HG03066 (cell line): ENCODE results near the gene BEGAIN.

Experiments
- ATAC-seq: cut with Tn5 transposase; IDR thresholded peaks from one replicate; pipeline ENCODE4 v1.9.1; 2021; ENCODE audit warnings: low read depth; ENCODE audit not compliant: unreplicated experiment

The BEGAIN gene

DNA sequence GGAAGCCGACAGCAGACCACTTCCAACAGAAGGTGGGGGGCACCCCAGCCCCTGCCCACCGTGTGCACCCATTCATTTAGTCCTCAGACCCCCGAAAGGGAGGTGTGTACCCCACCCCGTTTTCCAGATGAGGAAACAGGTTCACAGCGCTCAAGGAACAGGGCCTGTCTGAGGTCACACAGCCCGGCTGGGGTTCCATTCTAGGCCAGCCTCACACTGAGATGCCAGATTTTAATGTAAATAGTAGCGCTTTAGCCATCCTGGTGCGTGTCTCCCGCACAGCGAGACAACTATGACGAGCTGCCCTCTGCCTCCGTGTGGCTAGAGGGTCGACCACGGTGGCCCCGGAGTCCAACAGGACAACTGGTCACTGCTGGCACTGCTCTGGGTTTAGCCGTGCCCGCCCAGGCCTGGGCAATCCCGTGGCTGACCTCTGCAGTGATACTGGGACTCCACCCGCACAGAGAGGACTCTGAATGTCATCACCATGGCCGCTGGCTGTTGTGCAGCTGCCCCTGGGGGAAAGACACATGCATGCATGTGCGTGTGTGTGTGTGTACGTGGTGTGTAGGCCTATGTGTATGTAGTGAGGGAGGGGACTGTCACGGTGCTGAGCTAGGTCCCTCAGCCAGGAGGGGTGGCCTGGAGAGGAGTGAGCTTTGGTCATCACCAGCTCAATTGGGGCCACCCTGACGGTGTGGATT lies 31.6 kb downstream of the BEGAIN start:
- no peak for ATAC-seq

DNA sequence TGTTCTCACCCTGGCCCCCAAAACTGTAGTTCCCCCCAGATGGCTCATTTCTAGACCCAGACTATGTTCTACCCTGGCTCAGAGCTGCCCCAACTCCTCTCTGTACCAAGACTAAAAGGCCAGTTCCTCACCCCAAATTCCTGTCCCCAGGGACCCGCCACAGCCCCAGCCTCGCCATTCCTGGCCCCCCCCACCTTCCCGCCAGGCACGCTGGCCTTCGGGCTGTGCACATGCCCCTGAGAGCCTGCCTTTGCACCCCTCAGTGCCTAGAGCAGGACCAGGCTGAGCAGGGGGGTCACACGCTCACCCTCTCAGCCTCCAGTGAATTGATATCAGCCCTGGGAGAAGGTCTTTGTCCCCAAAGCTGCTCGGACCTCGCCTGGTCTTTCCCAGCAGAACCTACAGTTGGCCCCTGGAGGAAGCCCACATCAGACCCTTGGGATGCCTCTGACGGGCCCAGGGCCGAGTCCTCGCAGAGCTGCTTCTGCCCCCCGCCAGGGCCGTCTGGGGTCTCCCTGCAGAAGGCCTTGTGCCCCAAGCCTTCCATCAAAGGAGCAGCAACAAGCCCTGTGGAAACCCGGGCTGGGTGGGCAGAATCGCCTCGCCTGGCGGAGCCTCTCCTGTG lies 32.4 kb downstream of the BEGAIN start:
- no peak for ATAC-seq

DNA sequence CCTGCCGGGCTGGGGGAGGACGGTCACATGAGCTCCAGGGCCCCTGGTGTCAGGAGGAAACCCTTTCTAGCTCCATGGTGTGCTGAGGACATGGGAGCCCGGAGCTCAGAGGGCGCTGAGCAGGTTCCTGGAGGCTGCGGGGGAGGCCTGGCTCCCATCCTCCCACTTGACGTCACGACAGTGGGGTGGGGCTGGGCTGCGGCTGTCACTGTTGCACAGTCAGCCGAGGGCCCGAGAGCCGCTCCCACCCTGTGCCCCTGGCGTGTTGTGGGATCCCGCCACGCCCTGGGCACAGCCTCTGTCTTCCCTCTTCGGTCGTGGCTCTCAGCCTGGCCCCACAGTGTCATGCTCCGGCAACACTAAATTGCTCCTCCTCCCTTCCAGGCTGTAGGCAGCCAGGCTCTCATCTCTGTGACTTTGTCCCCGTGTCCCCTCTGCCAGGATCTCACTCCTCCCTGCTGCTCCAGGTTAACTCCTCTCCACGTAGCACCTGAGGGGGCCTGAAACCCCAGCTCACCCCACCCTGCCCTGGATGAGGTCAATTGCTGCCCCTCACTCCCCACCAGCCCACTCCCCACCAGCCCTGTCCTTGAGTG lies 33.0 kb downstream of the BEGAIN start:
- no peak for ATAC-seq

GRCh38 chr14:100553471-100553870 lies 33.7 kb downstream of the BEGAIN start:
- no peak for ATAC-seq

DNA sequence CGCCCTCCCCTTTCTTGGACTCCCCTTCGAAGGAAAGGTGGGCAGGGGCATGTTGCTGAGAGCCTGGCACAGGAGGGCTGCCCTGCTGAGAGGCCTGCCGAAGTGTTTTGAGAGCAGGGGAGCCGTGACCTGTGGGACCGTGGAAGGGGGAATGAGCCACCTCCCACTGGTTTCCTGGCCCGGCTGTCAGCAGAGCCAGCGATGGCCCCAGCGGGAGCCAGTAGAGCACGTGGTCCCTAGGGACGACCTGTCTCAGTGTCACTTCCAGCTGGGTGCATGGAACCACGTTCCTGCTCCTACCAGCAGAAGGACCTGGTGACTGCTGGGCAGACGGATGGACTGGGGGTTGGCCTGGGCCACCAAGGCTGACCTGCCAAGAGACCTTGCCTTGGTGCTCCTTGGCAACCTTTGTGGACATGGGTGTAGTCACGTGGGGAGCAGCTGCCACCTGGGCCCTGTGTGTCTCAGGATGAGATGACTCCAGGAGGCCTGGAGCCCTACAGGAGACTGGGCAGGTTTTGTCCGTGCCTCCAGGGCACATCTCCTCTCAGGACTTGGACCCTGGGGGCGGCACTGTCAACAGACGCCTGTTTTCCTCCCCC lies 34.6 kb downstream of the BEGAIN start:
- ATAC-seq, result no peak

DNA sequence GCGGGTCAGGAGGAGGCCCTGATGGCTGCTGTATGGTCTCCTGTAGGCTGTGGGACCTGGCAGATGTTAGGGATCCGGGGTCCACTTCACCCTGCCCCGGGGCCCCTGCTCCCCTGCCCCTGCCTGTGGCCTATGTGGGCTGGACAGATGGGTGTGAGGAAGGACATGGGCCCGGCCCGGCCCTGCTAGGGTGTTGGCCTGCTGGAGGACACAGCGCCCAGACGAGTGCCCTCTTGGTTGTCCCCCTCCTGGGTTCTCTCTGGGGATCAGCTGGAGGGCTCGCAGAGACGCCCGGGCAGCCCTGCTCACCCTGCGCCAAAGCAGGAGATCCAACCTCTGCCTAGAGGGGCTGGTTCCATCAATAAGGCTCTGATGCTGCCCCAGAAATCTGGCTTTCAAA lies 36.2 kb downstream of the BEGAIN start:
- ATAC-seq, result no peak

GRCh38 chr14:100549834-100550625 lies 37.2 kb downstream of the BEGAIN start:
- ATAC-seq, result no peak

DNA sequence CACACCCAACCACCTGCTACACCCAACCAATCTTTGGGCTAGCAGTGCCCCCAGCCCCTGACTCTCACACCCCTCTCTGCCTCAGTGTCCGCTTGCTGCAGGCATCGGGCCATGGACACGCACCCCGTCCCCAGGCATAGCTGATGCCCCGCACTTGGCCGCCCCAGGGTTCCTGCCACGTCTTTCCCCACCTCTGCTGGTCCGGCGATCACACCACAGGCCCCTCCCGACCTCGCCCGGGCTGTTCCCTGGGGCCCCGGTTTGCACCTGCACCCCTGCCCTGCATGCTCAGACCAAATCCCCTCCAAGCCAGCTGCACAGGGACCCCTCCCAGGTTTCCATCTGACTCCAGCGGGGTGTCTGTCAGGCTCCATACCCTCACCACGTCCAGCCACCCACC lies 38.3 kb downstream of the BEGAIN start:
- no peak for ATAC-seq

GRCh38 chr14:100548295-100548655 lies 38.9 kb downstream of the BEGAIN start:
- ATAC-seq, result no peak

- no peak for ATAC-seq
Measured at GRCh38 chr14:100547633-100548294, 39.5 kb downstream of the BEGAIN start.

DNA sequence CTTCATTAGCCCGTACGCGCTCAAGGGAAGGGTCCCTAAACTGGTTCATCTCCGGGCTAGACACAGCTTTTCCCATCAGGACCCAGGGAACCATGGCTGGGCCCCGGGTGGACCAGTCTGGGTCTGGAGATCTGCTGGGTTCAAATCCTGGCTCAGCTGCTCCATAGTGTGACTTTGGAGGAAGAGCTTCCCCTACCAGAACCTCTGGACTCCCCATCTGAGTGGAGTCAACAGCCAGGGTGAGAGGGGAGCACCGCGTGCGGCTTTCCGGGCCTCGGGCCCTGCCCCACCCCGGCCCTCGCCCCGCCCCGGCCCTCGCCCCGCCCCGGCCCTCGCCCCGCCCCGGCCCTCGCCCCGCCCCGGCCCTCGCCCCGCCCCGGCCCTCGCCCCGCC lies 41.2 kb downstream of the BEGAIN start:
- ATAC-seq, result no peak

DNA sequence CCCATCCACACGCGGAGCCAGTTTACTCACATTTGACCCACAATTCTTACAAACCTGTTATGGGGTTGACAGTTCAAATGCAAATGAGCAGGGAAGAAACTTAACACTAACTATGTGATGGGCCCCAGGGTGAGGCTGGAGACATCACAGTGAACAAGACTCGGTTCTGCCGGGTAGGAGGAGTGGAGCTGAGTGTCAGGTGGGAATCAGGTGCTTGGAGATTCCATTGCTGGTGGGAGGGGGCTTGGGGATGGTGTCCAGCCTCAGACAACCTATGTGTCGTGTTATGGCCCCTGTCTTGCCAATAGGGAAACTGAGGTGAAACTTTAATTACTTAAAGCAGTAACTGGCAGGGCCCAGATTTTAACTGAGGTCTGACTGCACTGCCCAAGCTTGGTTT lies 41.9 kb downstream of the BEGAIN start:
- ATAC-seq, result no peak

DNA sequence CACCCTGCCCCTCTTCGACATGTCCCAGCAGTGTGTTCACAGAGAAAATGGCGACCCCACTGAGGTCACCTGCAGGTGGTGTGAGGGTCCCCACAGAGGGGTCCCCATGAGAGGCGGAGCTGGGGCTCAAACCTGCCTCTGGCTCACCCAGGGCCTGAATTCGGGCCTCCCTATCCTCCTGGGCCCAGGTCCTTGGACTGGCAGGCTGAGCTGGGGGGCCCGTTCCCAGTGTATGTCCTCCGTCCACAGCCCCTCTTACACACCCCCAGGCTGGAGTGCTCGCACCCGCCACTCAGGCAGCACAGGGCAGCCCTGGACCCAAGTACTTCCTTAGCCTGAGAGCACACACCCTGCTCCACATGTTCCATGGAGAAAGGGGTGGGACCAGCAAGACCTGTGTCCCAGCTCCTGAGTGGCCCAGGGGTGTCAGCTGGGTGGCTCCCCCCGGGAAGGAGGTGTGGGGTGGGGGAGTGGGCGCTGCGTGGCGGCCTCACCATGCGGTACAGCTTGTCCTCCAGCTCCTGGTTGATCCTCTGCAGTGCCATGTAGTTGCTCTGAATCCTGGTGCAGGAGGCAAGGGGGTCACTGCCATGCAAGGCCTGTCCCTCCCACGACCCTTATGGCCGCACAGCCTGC lies 42.6 kb downstream of the BEGAIN start:
- no peak for ATAC-seq

GRCh38 chr14:100543471-100544455 lies 43.5 kb downstream of the BEGAIN start:
- no peak for ATAC-seq

DNA sequence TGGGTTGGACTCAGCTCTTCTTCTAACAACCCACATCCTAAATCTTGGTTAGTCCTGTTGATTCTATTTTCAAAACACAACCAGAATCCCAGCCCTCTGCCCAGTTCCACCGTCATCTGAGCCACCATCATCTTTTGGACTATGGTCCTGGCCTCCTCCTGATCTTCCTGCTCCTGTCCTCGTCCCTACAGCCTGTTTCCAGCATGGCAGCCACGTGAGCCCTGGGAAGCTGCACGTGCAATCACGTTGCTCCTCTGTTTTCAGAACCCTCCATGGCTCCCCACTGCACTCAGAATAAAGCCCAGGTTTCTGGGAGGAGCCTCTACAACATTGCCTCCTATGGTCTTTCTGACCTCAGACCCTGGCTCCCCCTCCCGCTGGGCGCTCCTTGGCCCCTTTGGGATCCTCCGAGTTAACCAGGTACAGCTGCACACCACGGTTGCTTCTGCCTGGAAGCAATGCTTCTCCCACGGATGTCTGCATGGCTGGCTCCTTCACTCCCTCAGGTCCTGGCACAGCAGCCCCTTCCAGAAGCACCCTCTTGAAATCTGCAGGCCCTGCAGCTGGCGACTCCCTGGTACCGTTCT lies 44.5 kb downstream of the BEGAIN start:
- no peak for ATAC-seq

GRCh38 chr14:100541621-100542560 lies 45.3 kb downstream of the BEGAIN start:
- ATAC-seq, result no peak

DNA sequence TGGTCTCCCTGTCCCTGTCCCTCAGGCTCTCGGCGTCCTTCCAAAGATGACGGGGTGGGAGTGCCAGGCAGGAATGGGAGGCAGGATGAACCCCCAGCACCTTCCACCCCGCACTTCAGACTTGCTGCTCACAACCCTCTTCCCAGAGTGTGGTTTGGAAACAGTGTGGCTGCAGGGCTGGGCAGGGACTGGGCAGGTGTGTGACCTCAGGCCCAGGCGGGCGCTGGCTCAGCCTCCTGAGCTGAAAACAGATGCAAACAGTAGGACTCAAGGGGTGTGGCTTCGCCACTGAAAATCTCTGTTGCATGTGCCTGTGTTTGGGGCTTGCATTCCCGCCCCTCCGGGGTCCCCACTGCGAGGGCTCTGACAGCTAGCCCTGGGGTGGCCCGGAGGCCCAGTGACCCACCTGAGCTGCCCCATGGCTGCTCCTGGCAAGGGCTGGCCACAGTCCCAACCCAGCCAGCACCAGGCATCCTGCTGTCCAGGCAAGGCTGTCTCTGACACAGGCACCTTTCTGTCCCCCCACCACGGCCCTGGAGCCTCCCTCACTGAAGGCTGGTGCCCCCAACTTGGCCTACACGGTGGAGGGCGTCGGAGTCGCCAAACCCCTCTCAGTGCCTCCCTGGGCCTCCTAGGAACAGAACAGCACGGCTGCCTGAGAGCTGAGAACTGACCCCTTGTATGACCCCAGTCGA lies 46.1 kb downstream of the BEGAIN start:
- ATAC-seq, result no peak
